ENCODE results near the gene NECTIN3.

- TF ChIP-seq CREB1 (IDR thresholded peaks at IDR 0.05; ENCODE audit: low read depth) (no peak), MAX (IDR thresholded peaks at IDR 0.05) (no peak), YY1 (IDR thresholded peaks at IDR 0.05; ENCODE audit: low read depth) (no peak), TEAD4 (IDR thresholded peaks at IDR 0.05) (no peak), EGR1 (IDR thresholded peaks at IDR 0.05) (no peak), USF1 (IDR thresholded peaks at IDR 0.05) (no peak), NFIC (IDR thresholded peaks at IDR 0.05) (no peak), EP300 (IDR thresholded peaks at IDR 0.05; ENCODE audit: borderline replicate concordance) (no peak)
Measured at GRCh38 chr3:111106993-111107661, 35.5 kb downstream of the NECTIN3 start.

Data from Ishikawa (cell line).